Body of pancreas (tissue), 4 donors: ENCODE data around the gene ANKRD11.

Experiments used
- POLR2A ChIP-seq, 3 donors: fragments of 450-650 bp; IDR thresholded peaks; one replicate each; pipeline ENCODE4 v1.6.1; 2016; ENCODE audit warnings: antibody characterized with exemption in 3 of 3, mild to moderate bottlenecking in 2 of 3
- TF ChIP-seq, protein P1 (sequence below), 7 experiments: fragments of 450-650 bp in 4 of 7; fragments of 200-600 bp in 3 of 7; sonication (generic) in 3 of 7; IDR thresholded peaks; one replicate each; pipeline ENCODE4 v1.5.1; 2016 to 2019; ENCODE audit warnings: antibody characterized with exemption in 7 of 7

- TF ChIP-seq, protein P1, sequence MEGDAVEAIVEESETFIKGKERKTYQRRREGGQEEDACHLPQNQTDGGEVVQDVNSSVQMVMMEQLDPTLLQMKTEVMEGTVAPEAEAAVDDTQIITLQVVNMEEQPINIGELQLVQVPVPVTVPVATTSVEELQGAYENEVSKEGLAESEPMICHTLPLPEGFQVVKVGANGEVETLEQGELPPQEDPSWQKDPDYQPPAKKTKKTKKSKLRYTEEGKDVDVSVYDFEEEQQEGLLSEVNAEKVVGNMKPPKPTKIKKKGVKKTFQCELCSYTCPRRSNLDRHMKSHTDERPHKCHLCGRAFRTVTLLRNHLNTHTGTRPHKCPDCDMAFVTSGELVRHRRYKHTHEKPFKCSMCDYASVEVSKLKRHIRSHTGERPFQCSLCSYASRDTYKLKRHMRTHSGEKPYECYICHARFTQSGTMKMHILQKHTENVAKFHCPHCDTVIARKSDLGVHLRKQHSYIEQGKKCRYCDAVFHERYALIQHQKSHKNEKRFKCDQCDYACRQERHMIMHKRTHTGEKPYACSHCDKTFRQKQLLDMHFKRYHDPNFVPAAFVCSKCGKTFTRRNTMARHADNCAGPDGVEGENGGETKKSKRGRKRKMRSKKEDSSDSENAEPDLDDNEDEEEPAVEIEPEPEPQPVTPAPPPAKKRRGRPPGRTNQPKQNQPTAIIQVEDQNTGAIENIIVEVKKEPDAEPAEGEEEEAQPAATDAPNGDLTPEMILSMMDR (IDR thresholded peaks at IDR 0.05): no peak
- TF ChIP-seq POLR2A (IDR thresholded peaks at IDR 0.05): no peak
These were observed 21.0 kb upstream of the ANKRD11 start for GRCh38 chr16:89511374-89511773.
